Measurements from ENCODE around the gene PTPRN. TPM values are rescaled to one million over a fixed set of nuclear protein-coding genes. Genes with fewer than 3 reads are reported as not detected.
A peak's percentile ranks its signal among the peaks of the same experiment; 100 is the strongest.

Gene PTPRN
- polyA plus RNA-seq, 2 of the 4 experiments (the other 2 are of a cell fraction) = 0.44 to 1.1 TPM

DNA sequence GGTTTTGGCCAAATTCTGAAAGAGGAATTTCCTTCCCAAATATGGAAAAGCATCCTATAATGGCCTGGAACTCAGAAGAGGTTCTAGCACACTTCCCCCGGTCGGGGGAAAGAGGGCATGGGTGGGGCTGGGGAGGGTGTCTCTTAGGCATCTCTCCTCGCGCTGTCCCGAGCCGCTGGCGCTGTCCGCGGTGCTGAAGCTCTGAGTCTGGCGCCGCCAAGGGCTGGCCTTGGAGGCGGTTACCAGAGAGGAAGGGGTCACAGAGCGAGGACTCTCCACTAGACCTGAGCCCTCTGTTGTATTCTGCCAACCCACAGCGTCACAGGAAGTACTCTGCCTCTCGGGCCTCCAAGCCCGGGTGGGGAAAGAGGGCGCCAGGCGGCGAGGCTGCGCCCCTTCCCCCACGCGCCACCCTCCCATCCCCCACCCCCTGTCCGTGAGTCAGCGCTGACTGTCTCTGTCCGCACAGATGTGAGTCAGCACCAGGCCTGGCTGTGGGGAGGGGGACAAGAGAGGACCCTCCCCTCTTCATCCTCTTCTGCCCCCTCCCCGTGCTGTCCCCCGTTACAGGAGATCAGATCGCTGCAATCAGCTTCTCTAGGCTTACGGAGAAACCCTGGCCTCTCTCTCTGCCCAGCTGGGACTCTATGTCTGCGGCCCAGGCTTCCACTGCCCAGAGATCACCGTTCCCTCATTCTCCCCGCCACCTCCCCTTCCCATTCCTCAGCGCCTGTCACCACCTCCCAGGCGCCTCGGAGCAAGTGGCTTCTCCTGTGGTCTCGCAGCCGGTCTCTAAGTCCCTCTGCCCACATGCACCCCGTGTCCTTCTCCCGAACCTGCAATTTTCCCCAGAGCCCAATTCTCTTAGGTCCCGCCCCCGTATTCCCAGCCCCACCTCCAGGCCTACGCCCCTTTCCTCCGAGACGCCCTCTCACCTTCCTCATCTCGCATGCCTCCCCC lies 779 bp downstream of the PTPRN start (continued):
- peak; percentile 55; the same call in 1 of the 2 replicates for TF ChIP-seq ZSCAN20 (CRISPR knock-in tag; IDR thresholded peaks at IDR 0.05)
- no peak for TF ChIP-seq SREBF2 (IDR thresholded peaks at IDR 0.05)
- no peak for TF ChIP-seq RARB (CRISPR knock-in tag; IDR thresholded peaks at IDR 0.05)
- no peak for TF ChIP-seq MAZ (IDR thresholded peaks at IDR 0.05; ENCODE audit: borderline replicate concordance, low read depth, low read length)

DNA sequence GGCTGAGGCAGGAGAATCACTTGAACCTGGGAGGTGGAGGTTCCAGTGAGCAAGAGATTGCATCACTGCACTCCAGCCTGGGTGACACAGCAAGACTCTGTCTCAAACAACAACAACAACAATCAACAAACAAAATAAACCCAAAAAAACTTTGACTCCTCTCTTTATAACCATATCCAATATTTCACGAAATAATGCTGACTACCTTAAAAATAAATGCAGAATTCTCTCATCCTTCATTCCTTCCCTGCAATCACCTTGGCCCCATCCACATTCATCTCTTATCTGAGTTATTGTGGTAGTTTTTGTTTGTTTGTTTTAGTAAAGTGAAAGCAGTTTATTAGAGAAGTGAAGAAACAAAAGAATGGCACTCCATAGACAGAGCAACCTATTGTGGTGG lies 3.2 kb downstream of the PTPRN start:
- DNase-seq (ENCODE audit: low read depth in 1 of 2, low spot score in 1 of 2) (no peak), ATAC-seq (no peak), FAIRE-seq (no peak)
- H3K9me3 ChIP-seq = no peaks in the 10 kb centered on the region
- WGBS (ENCODE audit: missing lambda C conversion rate) = 2% methylated on average over 1 of the region's 1 CpG
- no peak overlapping the region for H3K4me3 ChIP-seq
- H3K4me2 ChIP-seq = no peak overlapping the region
- CTCF ChIA-PET = interaction anchor here (1.0 to 3.9 kb wide), 4 partner anchors 10 to 326 kb away, joined by 3 to 19 read pairs (median 4); no protein-coding TSS in a partner anchor
- TF ChIP-seq MAFK (IDR thresholded peaks at IDR 0.05; ENCODE audit: partially characterized antibody) = peak; percentile 80
- TF ChIP-seq RFX5 (IDR thresholded peaks at IDR 0.05) = no peak
- TF ChIP-seq EP300 (IDR thresholded peaks at IDR 0.05) = no peak
- no peak for TF ChIP-seq BHLHE40 (IDR thresholded peaks at IDR 0.05; ENCODE audit: low read depth, low read length)
- no peak for TF ChIP-seq PHF8 (IDR thresholded peaks at IDR 0.05; ENCODE audit: borderline replicate concordance, low read depth)
- no peak for TF ChIP-seq HDAC2 (IDR thresholded peaks at IDR 0.05)
- H3K27ac ChIP-seq = no peak overlapping the region
- POLR2A ChIA-PET = no interaction called here
- H3K4me1 ChIP-seq = peaks cover 13% of the 10 kb centered on the region; the same call in 2 of the 3 replicates

DNA sequence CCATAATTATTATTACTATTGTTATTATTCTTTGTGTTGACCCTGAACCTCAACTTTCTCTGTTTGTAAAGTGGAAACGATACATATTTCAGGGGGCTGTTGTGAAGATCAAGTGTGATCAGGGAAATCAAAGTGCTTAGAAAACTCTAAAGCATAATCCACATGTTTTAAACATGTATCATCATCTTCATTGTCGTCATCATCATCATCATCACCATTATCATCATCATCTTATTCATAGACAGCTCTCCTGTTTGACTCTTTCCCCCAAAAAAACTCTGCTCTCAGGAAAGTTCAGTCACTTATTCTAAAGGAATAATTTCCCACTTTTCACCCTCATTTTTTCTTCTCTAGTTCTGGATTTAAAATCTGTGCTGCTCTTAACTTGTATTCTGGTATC lies 5.0 kb downstream of the PTPRN start:
- Histone ChIP-seq H3K4me1 (peaks cover 13% of the 10 kb centered on the region; the same call in 2 of the 3 replicates), H3K9me3 (no peaks in the 10 kb centered on the region), H3K4me3 (no peak overlapping the region), H3K27ac (no peak overlapping the region), H3K4me2 (no peak overlapping the region)
- no peak for ATAC-seq
- WGBS (ENCODE audit: missing lambda C conversion rate) = 2% methylated on average over 2 of the region's 2 CpGs
- POLR2A ChIA-PET = no interaction called here
- TF ChIP-seq EP300 (IDR thresholded peaks at IDR 0.05) (no peak), TFCP2L1 (CRISPR knock-in tag; IDR thresholded peaks at IDR 0.05) (no peak), RNF2 (IDR thresholded peaks at IDR 0.05; ENCODE audit: borderline replicate concordance, low read depth) (no peak)
- TF ChIP-seq, protein P1, sequence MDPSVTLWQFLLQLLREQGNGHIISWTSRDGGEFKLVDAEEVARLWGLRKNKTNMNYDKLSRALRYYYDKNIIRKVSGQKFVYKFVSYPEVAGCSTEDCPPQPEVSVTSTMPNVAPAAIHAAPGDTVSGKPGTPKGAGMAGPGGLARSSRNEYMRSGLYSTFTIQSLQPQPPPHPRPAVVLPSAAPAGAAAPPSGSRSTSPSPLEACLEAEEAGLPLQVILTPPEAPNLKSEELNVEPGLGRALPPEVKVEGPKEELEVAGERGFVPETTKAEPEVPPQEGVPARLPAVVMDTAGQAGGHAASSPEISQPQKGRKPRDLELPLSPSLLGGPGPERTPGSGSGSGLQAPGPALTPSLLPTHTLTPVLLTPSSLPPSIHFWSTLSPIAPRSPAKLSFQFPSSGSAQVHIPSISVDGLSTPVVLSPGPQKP (IDR thresholded peaks at IDR 0.05; ENCODE audit: low read depth, low read length) = no peak
- TF ChIP-seq, protein P2, sequence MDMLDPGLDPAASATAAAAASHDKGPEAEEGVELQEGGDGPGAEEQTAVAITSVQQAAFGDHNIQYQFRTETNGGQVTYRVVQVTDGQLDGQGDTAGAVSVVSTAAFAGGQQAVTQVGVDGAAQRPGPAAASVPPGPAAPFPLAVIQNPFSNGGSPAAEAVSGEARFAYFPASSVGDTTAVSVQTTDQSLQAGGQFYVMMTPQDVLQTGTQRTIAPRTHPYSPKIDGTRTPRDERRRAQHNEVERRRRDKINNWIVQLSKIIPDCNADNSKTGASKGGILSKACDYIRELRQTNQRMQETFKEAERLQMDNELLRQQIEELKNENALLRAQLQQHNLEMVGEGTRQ (IDR thresholded peaks at IDR 0.05) = no peak
- DNase-seq (ENCODE audit: low read depth in 1 of 2, low spot score in 1 of 2) = no peak
- no peak for FAIRE-seq
- CTCF ChIA-PET = interaction anchor here (1.1 to 1.6 kb wide), 3 partner anchors 9 to 275 kb away, joined by 4 to 6 read pairs (median 5); partner anchors contain the start of gene SLC23A3

DNA sequence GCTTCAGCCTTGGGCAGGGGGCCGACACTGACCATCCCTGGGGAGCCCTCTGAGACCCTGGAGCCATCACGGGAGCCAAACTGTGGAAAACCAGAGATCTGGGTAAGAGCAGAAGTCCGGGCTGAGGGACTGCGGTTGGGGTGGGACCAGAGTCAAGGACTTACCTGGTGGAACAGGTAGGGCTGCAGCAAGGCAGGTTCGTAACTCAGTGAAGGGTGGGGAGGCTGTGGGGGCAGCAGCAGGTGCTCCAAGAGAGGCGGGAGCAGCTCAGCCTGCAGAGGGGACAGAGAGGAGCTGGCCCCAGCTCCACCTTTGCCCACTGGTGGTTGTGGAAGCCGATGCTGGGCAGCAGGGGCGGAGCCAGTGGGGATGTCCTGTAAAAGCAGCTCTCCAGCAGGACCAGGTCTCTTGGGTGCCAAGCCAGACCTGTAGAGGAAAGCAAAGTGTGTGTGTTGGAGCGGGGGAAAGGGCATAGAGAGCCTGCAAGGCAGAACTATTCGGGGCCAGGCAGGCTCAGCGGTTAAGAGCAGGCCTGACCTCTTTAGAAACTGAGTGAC lies 6.7 kb downstream of the PTPRN start:
- Histone ChIP-seq H3K4me1 (0 out of 3 replicates have a peak, but pooled peaks cover 3% of the 10 kb centered on the region), H3K27ac (no peak overlapping the region), H3K9me3 (no peaks in the 10 kb centered on the region), H3K4me3 (no peak overlapping the region), H3K4me2 (no peak overlapping the region)
- CTCF ChIA-PET = interaction anchor here (0.7 to 16.3 kb wide), 12 partner anchors 8 to 273 kb away, joined by 3 to 540 read pairs (median 6); partner anchors contain the start of genes CNPPD1, DNAJB2, NHEJ1 and RETREG2
- 6% methylated on average over 11 of the region's 11 CpGs for WGBS (ENCODE audit: missing lambda C conversion rate)
- no peak for FAIRE-seq
- POLR2A ChIA-PET = interaction anchor here (0.6 kb wide), 1 partner anchor 68 kb away, joined by 3 read pairs; no protein-coding TSS in a partner anchor
- TF ChIP-seq HDAC2 (IDR thresholded peaks at IDR 0.05) = no peak
- TF ChIP-seq, protein P3, sequence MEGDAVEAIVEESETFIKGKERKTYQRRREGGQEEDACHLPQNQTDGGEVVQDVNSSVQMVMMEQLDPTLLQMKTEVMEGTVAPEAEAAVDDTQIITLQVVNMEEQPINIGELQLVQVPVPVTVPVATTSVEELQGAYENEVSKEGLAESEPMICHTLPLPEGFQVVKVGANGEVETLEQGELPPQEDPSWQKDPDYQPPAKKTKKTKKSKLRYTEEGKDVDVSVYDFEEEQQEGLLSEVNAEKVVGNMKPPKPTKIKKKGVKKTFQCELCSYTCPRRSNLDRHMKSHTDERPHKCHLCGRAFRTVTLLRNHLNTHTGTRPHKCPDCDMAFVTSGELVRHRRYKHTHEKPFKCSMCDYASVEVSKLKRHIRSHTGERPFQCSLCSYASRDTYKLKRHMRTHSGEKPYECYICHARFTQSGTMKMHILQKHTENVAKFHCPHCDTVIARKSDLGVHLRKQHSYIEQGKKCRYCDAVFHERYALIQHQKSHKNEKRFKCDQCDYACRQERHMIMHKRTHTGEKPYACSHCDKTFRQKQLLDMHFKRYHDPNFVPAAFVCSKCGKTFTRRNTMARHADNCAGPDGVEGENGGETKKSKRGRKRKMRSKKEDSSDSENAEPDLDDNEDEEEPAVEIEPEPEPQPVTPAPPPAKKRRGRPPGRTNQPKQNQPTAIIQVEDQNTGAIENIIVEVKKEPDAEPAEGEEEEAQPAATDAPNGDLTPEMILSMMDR (IDR thresholded peaks at IDR 0.05) = no peak
- no peak for ATAC-seq
- no peak for DNase-seq (ENCODE audit: low read depth in 1 of 2, low spot score in 1 of 2)
